Smooth muscle cell of the brain vasculature (primary cell): Measurements from ENCODE around the gene NDUFAF3.

Source experiments
- DNase-seq: peaks from one replicate; pipeline ENCODE4 v3.0.0-alpha.2; 2012; ENCODE audit warnings: low read depth, low spot score

NDUFAF3 gene

GRCh38 chr3:49053543-49053942 is 31.6 kb downstream of the NDUFAF3 start:
- no peak for DNase-seq

- no peak for DNase-seq
These were observed 32.5 kb downstream of the NDUFAF3 start for GRCh38 chr3:49054344-49054862.

GRCh38 chr3:49057268-49057667 is 35.3 kb downstream of the NDUFAF3 start:
- DNase-seq: no peak

- no peak for DNase-seq
These were observed 36.1 kb downstream of the NDUFAF3 start for GRCh38 chr3:49058011-49058410.
